ENCODE measurements around the gene COL1A2. TPM values are rescaled to one million over a fixed set of nuclear protein-coding genes. Genes with fewer than 3 reads are reported as not detected.

Gene COL1A2
- total RNA-seq, 1 donor from 2014 or later = 110 TPM

DNA sequence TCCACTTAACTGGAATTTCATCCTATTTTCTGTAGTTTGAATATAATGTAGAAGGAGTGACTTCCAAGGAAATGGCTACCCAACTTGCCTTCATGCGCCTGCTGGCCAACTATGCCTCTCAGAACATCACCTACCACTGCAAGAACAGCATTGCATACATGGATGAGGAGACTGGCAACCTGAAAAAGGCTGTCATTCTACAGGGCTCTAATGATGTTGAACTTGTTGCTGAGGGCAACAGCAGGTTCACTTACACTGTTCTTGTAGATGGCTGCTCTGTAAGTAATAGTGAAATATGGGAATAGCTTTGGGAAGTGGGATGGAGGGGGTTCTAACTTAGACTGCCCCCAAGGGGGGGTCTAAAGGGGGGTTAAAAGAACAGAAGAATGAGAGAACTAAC, 34.5 kb downstream of the COL1A2 start:
- no peaks in the 10 kb centered on the region for H3K9me3 Mint-ChIP-seq

GRCh38 chr7:94431176-94431575, 36.5 kb downstream of the COL1A2 start:
- Mint-ChIP-seq H3K27ac (ENCODE audit: unreplicated experiment) (no peak overlapping the region), H3K4me1 (peaks cover 2% of the 10 kb centered on the region), H3K9me3 (no peaks in the 10 kb centered on the region), H3K36me3 (ENCODE audit: low read depth) (peaks cover 9% of the 10 kb centered on the region), H3K4me3 (no peak overlapping the region), H3K27me3 (ENCODE audit: low read depth) (no peaks in the 10 kb centered on the region)
- DNase-seq (ENCODE audit: low read depth, low spot score) = no peak
- TF ChIP-seq CTCF (conservative IDR thresholded peaks at IDR 0.05) = no peak

More for the DNA sequence above, 34.5 kb downstream of the COL1A2 start:
- no peak for TF ChIP-seq CTCF (conservative IDR thresholded peaks at IDR 0.05)
- Mint-ChIP-seq H3K4me3 (no peak overlapping the region), H3K36me3 (ENCODE audit: low read depth) (peaks cover 11% of the 10 kb centered on the region), H3K27ac (ENCODE audit: unreplicated experiment) (no peak overlapping the region), H3K4me1 (no peaks in the 10 kb centered on the region), H3K27me3 (ENCODE audit: low read depth) (no peaks in the 10 kb centered on the region)
- no peak for DNase-seq (ENCODE audit: low read depth, low spot score)

DNA sequence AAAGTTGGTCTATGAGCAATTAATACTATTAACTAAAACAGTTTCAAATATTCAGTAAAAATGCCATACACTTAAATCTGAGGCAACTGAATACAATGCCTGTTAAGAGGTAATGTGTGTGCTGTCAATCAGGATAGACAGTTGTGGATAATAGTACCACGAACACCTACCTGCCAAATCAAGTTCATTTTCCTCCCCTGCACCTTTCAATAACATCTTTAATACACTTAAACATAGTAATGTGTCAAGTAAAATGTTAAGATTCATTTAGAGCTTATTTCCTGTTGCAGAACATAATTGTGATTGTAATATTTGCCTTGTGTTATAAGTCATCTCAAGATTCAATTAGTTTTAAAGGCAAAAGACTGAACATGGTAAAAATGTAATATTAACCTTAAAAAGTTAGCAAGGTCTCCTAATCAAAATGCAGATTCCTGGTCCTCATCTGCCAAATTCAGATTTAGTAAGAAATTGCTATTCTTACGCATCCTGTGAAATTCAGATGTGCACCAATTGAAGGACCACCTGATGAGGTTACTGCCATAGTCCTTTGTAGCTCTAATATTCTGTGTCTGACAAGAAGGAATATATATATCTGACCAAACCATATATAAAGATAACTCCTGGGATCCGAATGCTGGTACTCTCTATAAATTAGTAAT, 37.1 kb downstream of the COL1A2 start:
- H3K27me3 Mint-ChIP-seq (ENCODE audit: low read depth) = no peaks in the 10 kb centered on the region
- DNase-seq (ENCODE audit: low read depth, low spot score) = no peak
- TF ChIP-seq CTCF (conservative IDR thresholded peaks at IDR 0.05) = no peak
- no peaks in the 10 kb centered on the region for H3K9me3 Mint-ChIP-seq
- peaks cover 3% of the 10 kb centered on the region for H3K4me1 Mint-ChIP-seq
- H3K36me3 Mint-ChIP-seq (ENCODE audit: low read depth) = peaks cover 9% of the 10 kb centered on the region
- no peak overlapping the region for H3K27ac Mint-ChIP-seq (ENCODE audit: unreplicated experiment)
- H3K4me3 Mint-ChIP-seq = no peak overlapping the region

DNA sequence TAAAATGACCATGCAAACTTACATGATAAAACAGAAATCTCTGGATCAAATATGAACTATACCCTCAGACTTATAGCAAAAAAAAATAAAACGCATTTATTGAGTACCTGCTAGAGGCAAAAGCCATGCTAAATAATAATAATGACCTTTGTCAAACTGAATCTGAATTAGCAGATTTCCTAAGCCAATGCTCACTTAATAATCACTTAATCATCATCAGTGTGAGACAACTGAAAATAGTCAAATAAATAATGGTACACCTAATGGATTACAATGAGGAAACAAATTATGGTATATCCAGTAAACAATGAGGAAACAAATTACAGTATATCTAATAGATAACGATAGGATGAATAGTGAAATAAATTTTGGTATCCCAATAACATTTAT, 37.6 kb downstream of the COL1A2 start:
- H3K27me3 Mint-ChIP-seq (ENCODE audit: low read depth) = no peaks in the 10 kb centered on the region
- no peaks in the 10 kb centered on the region for H3K9me3 Mint-ChIP-seq
- TF ChIP-seq CTCF (conservative IDR thresholded peaks at IDR 0.05) = no peak
- no peak overlapping the region for H3K4me3 Mint-ChIP-seq
- H3K36me3 Mint-ChIP-seq (ENCODE audit: low read depth) = peaks cover 9% of the 10 kb centered on the region
- DNase-seq (ENCODE audit: low read depth, low spot score) = no peak
- H3K4me1 Mint-ChIP-seq = peaks cover 3% of the 10 kb centered on the region
- H3K27ac Mint-ChIP-seq (ENCODE audit: unreplicated experiment) = no peak overlapping the region

DNA sequence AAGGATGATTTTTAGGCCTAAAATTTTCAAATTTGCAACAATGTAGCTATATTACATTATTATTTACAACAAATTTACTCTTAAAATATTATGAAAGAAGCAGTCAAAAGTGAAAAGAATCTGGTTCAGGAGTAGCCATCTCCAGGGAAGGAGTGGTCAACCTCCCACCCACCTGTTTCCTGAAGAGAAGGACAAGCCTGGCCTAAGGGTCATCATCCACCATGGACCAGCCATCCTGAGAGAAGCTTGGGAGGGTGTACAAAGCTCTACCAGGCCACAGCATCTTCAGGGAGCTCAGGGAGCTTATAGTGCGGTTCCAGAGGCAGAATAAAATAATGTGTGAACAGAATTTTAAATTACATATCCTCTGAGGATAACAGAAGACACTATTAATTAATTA, 38.1 kb downstream of the COL1A2 start:
- Mint-ChIP-seq H3K4me3 (no peak overlapping the region), H3K27me3 (ENCODE audit: low read depth) (no peaks in the 10 kb centered on the region), H3K4me1 (peaks cover 3% of the 10 kb centered on the region), H3K27ac (ENCODE audit: unreplicated experiment) (no peak overlapping the region), H3K9me3 (no peaks in the 10 kb centered on the region), H3K36me3 (ENCODE audit: low read depth) (peaks cover 9% of the 10 kb centered on the region)
- no peak for DNase-seq (ENCODE audit: low read depth, low spot score)
- no peak for TF ChIP-seq CTCF (conservative IDR thresholded peaks at IDR 0.05)
